ENCODE results near the gene REXO1.

REXO1 gene

GRCh38 chr19:1868971-1869370 is 20.7 kb upstream of the REXO1 start:
- Histone ChIP-seq H3K36me3 (peaks cover 27 to 57% (median 36%) of the 10 kb centered on the region in 11 experiments), H3K4me3 (no peak overlapping the region), H3K27me3 (no peaks in the 10 kb centered on the region), H3K4me1 (peaks cover 42 to 62% (median 51%) of the 10 kb centered on the region in 10 experiments), H3K4me2 (peak overlapping the region in 4 of 11 experiments; percentile 2 to 36 (median 28); a peak in 1 of 22 replicates), H3K9ac (peak overlapping the region in 3 of 11 experiments; percentile 2 to 25 (median 13); a peak in 3 of 22 replicates), H4K20me1 (peaks cover 17 to 53% (median 35%) of the 10 kb centered on the region in 11 experiments; a peak in 21 of 22 replicates), H3K27ac (no peak overlapping the region), H3K9me3 (replicated peaks in 1 of 11) (no peaks in the 10 kb centered on the region)
- TF ChIP-seq Cebpa-rat (IDR thresholded peaks at IDR 0.05), result no peak

GRCh38 chr19:1867349-1867724 is 19.1 kb upstream of the REXO1 start:
- H3K4me2 ChIP-seq, result no peak overlapping the region
- TF ChIP-seq Cebpa-rat (IDR thresholded peaks at IDR 0.05), result no peak
- peaks cover 4 to 44% (median 19%) of the 10 kb centered on the region in 11 experiments; a peak in 21 of 22 replicates for H4K20me1 ChIP-seq
- H3K27me3 ChIP-seq, result no peaks in the 10 kb centered on the region
- no peaks in the 10 kb centered on the region for H3K9me3 ChIP-seq (replicated peaks in 1 of 11)
- H3K36me3 ChIP-seq, result peaks cover 11 to 41% (median 20%) of the 10 kb centered on the region in 11 experiments; a peak in 21 of 22 replicates
- H3K9ac ChIP-seq, result no peak overlapping the region
- no peak overlapping the region for H3K27ac ChIP-seq
- H3K4me3 ChIP-seq, result no peak overlapping the region
- peaks cover 25 to 45% (median 35%) of the 10 kb centered on the region in 10 experiments for H3K4me1 ChIP-seq

- Histone ChIP-seq H4K20me1 (peaks cover 8 to 44% (median 19%) of the 10 kb centered on the region in 11 experiments), H3K27ac (no peak overlapping the region), H3K4me1 (peaks cover 24 to 41% (median 32%) of the 10 kb centered on the region in 10 experiments), H3K9me3 (replicated peaks in 1 of 11) (no peaks in the 10 kb centered on the region), H3K27me3 (no peaks in the 10 kb centered on the region), H3K36me3 (peaks cover 9 to 35% (median 17%) of the 10 kb centered on the region in 11 experiments; a peak in 20 of 22 replicates), H3K9ac (no peak overlapping the region), H3K4me2 (no peak overlapping the region), H3K4me3 (no peak overlapping the region)
- TF ChIP-seq Cebpa-rat (IDR thresholded peaks at IDR 0.05), result no peak
These were observed 18.5 kb upstream of the REXO1 start for GRCh38 chr19:1866693-1867348.

- Histone ChIP-seq H3K9ac (peak overlapping the region; percentile 95 to 99 (median 97)), H3K4me2 (peak overlapping the region; percentile 73 to 94 (median 89)), H4K20me1 (peaks cover 20 to 44% (median 24%) of the 10 kb centered on the region in 11 experiments), H3K27me3 (no peaks in the 10 kb centered on the region), H3K4me3 (peak overlapping the region; percentile 61 to 100 (median 94)), H3K36me3 (peaks cover 0 to 21% (median 4%) of the 10 kb centered on the region in 11 experiments; a peak in 18 of 22 replicates), H3K4me1 (peaks cover 24 to 42% (median 36%) of the 10 kb centered on the region in 10 experiments), H3K9me3 (replicated peaks in 1 of 11) (no peaks in the 10 kb centered on the region), H3K27ac (peak overlapping the region; percentile 92 to 100 (median 98))
- TF ChIP-seq Cebpa-rat (IDR thresholded peaks at IDR 0.05), result no peak
These were observed 17.1 kb upstream of the REXO1 start for GRCh38 chr19:1865172-1866010.

- peak overlapping the region; percentile 92 to 100 (median 98) for H3K27ac ChIP-seq
- H3K4me1 ChIP-seq, result peaks cover 22 to 42% (median 37%) of the 10 kb centered on the region in 10 experiments
- peak overlapping the region; percentile 73 to 94 (median 89) for H3K4me2 ChIP-seq
- H3K4me3 ChIP-seq, result peak overlapping the region; percentile 61 to 100 (median 94)
- H3K27me3 ChIP-seq, result no peaks in the 10 kb centered on the region
- no peak for TF ChIP-seq Cebpa-rat (IDR thresholded peaks at IDR 0.05)
- H3K36me3 ChIP-seq, result peaks cover 0 to 15% (median 0%) of the 10 kb centered on the region in 11 experiments; a peak in 5 of 22 replicates
- peaks cover 28 to 48% (median 30%) of the 10 kb centered on the region in 11 experiments for H4K20me1 ChIP-seq
- H3K9ac ChIP-seq, result peak overlapping the region; percentile 95 to 99 (median 97)
- no peaks in the 10 kb centered on the region for H3K9me3 ChIP-seq (replicated peaks in 1 of 11)
These were observed 16.3 kb upstream of the REXO1 start for GRCh38 chr19:1864480-1865171.

- H3K4me1 ChIP-seq, result peaks cover 22 to 42% (median 37%) of the 10 kb centered on the region in 10 experiments
These were observed 15.6 kb upstream of the REXO1 start for GRCh38 chr19:1863638-1864479.

GRCh38 chr19:1863328-1863637 is 15.0 kb upstream of the REXO1 start, which contains the start of gene KLF16:
Gene KLF16 (minus strand): TSS chr19:1863579. CDS start chr19:1863497, 82 bp downstream.
- Histone ChIP-seq H3K9me3 (replicated peaks in 1 of 11) (no peaks in the 10 kb centered on the region), H4K20me1 (peaks cover 41 to 54% (median 43%) of the 10 kb centered on the region in 11 experiments)
- no peak for TF ChIP-seq Cebpa-rat (IDR thresholded peaks at IDR 0.05)

More at GRCh38 chr19:1863638-1864479, 15.6 kb upstream of the REXO1 start:
- Histone ChIP-seq H3K9me3 (replicated peaks in 1 of 11) (no peaks in the 10 kb centered on the region), H3K9ac (peak overlapping the region; percentile 95 to 99 (median 97)), H3K27ac (peak overlapping the region; percentile 92 to 100 (median 98)), H3K27me3 (no peaks in the 10 kb centered on the region), H3K4me3 (peak overlapping the region; percentile 79 to 100 (median 95)), H3K4me2 (peak overlapping the region; percentile 85 to 99 (median 94)), H3K36me3 (peaks cover 0 to 8% (median 0%) of the 10 kb centered on the region in 11 experiments; a peak in 3 of 22 replicates), H4K20me1 (peaks cover 35 to 48% (median 38%) of the 10 kb centered on the region in 11 experiments)
- no peak for TF ChIP-seq Cebpa-rat (IDR thresholded peaks at IDR 0.05)

More at GRCh38 chr19:1863328-1863637, 15.0 kb upstream of the REXO1 start, which contains the start of gene KLF16:
- Histone ChIP-seq H3K27me3 (no peaks in the 10 kb centered on the region), H3K4me1 (peaks cover 28 to 46% (median 43%) of the 10 kb centered on the region in 10 experiments), H3K9ac (peak within 1 kb of the TSS; percentile 95 to 99 (median 97)), H3K4me3 (peak within 1 kb of the TSS; percentile 79 to 100 (median 95)), H3K27ac (peak within 1 kb of the TSS; percentile 92 to 100 (median 98)), H3K36me3 (peaks cover 0 to 8% (median 0%) of the 10 kb centered on the region in 11 experiments; a peak in 3 of 22 replicates), H3K4me2 (peak within 1 kb of the TSS; percentile 98 to 100 (median 99))
